NCI-H2196 (cell line): Measurements from ENCODE around the gene FLRT2.

Source experiments
- DNase-seq: peaks from one replicate; lab custom pipeline; 2025; ENCODE audit not compliant: unreplicated experiment; lab: John Stamatoyannopoulos, UW

Gene FLRT2

DNA sequence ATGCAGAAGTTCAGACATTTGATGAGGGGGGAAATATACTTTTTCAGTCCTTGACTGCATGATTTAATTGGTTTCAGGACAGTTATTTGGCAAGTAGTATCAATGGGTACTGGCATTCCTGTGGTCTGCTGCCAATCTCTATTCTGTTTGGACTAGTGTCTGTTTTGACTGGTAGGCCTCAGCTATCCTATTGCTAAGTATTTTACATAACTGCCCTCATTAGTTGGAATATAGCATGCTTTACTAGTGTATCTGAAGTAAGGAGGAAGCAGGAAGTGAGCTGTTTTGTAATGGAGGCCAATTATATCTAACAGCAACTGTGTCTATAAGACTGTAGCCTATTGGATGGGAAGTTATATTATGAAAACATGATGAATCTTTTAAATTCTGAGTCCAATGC, 104.3 kb downstream of the FLRT2 start:
- no peak for DNase-seq

DNA sequence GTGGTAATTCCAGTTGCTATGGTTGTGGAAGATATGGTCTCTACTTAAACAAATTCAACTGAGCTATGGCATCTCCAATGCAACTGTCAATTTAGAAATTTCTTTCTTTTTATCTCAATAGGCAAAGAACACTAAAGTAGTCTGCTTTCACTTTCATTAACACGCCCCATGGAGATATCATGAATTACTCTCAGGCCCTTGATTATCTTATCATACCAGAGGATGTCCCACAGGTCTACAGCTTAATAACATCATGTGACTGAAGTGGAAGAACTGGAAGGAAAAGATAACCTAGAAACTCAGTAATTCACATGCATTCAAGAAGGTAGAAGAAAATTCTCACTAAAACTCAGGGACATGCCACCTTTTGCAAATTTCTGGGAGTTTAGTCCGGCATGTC, 114.3 kb downstream of the FLRT2 start:
- no peak for DNase-seq

DNA sequence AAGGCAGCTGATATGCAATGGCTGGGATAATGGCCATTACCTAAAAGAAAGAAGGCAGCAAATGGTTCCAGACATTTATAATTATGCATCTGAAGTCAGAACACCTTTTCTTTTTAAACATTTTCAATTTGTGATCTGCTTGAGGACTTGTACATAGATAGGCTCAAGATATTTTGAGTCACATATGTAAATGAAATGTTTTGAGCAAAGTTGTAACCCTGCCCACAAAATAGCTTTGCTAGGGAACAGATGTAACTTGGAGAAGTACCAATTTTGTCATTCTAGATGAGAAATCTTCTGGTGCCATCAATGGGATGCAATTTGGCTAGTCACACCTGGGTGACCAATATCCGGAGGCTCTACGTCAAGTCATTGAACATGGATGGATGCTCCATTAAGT, 123.1 kb downstream of the FLRT2 start:
- no peak for DNase-seq

DNA sequence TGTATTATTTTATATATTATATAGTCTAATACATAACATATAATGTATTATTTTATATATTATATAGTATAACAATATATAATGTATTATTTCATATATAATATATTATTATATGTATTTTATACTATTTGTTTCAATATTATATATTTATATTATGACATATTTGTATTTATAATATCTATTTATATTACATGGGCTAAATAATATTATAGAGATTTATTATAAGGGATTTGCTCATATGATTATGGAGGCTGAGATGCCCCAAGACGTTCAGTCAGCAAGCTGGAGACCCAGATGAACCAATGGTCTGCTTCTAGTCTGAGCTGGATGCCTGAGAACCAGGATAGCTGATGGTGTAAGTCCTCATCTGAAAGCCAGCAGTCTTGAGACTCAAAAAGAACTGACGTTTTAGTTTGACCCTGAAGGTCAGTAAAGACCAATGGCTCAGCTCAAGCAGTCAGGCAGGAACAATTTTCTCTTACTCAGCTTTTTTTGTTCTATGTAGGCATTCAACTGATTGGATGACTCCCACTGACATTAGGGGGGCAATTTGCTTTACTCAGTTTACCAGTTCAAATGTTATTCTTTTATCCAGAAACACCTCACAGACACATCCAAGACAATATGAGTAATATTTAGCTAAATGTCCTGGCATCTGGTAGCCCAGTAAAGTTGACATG, 130.4 kb downstream of the FLRT2 start:
- no peak for DNase-seq

DNA sequence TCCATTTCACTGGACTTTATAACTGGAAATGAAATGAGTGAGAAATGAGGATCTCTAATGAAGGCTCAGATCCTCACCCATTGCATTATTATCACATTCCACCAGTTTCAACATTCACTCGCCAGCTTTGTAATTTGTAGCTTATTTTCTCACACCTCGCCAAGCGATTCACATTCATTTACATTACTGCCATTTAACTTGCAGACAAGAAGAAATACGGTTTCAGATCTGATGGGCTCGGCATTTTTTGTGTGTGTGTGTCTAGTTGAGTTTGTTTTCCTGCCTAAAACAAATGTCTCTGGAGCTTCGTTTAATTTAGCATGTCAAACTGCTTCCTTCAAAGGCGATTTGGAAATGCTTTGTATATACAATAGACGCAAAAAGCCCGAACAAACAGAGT, 132.2 kb downstream of the FLRT2 start:
- no peak for DNase-seq

DNA sequence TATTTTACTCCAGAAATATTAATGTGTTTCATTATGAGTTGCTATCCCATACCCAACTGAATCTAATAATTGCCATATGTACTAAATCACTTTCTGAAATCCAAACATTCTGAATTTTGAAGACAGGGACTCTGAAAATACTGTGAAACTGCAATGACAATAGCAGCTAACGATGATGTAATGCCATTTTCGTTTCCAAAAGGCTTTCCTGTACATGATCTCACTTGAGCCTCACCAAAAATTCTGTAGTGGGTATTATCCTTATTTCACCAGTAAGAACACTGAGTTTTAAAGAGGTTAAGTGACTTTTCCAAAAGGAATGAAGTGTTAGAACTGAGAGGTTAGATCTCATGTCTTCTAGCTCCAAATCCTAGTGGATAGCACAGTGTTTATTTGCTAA, 133.3 kb downstream of the FLRT2 start:
- DNase-seq: no peak

DNA sequence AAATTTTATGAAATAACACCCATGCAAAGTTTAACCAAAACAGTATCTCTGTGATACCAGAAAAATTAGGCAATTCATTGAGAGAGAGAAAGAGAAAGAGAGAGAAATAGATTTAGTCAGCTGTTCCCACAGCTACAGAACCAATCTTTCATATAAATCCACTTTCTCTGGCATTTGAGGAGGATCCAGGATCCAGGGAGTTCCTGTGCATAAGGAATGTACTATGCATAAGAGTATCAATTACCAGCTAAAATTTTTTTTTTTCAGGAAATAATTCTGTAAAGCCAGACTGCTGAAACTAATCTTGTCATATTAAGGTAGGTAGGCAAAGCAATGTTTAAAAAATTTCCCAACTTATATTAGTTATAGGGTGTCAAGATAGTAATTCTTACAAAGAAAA, 133.7 kb downstream of the FLRT2 start:
- DNase-seq: no peak

DNA sequence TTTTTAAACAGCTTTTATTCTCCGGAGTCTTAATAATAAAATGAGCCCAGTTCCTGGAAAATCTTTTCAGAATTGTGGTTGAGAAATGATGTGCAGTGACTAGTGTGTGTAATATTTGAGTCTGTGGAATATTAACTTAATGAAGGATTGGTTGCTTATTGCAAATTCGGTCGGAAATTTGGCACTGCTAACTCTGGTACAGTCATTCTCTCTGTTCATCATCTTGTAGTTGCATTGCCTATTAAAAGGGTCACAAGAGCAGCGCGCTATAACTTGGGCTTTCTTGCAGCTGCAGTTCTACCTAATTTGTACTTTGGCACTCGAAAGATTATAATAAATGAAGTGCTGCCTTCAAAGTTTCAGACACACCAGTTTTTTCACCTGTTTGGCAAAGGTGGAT, 146.0 kb downstream of the FLRT2 start:
- no peak for DNase-seq

DNA sequence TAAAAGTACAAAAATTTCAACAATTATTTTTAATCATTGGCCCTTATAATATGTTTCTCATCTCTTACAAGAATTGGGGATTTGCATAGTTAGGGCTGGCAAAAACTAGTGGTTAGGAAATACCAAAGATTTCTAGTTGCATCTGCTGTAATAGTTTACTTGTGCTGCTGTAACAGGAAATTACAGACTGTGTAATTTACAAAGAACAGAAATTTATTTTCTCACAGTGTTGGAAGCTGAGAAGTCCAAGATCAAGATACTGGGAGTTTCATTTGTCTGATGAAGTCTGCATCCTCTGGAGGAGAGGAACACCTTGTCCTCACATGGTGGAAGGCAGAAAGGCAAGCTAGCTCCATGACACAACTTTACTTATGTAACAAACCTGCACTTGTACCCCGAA, 157.0 kb downstream of the FLRT2 start:
- DNase-seq: no peak

DNA sequence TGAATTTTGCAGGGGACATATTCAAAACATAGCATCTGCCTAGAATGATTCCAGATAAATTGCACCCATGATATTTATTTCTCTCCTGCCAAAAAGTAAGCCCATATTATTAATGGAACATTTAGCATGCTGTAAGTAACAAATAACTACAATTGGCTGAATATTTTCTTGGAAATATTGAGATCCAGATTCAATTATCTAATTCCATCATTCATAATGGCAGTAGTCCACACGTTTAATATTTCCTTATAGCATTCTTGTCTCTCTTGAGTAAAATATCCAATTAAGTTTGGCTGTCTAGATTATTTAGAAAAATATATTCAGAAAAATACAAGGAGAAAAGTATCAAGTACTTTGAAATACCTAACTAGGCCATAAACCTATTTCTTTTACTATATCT, 157.5 kb downstream of the FLRT2 start:
- DNase-seq: no peak

DNA sequence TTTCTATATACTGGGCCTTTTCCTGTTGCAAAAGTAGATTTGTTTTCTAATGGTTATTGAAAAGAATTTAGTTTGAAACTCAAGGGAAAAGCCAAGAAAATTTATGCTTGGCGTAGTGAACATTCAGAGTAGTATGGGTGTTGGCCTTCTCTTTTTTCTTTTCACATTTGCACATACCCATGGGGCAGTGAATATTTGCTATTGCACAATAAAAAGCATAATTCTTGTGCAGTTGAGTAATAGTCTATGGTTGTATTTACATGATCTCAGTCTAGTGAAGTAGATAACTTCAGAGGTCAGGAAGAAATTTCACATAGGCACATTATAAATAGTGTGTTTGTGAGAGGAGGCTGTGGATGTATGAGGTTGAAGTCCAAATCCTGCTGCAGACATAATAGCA, 158.1 kb downstream of the FLRT2 start:
- no peak for DNase-seq

DNA sequence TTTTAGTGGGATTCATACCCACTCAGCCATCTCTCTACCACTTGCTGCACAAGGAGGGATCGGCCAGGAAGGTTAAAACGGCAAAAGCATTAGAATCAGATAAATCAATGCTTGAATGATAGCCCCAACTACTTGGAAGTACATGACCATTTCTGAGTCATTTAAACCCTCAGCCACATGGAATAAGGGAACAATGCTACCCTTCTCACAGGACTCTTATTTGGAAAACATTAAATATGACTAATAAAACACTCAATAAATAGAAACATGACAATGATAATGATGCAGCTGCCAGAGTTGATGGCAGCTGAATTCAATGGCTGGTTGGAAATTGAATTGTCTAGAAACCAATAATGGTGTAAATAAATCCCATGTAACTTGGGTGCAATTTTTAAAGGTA, 165.4 kb downstream of the FLRT2 start:
- DNase-seq: no peak

DNA sequence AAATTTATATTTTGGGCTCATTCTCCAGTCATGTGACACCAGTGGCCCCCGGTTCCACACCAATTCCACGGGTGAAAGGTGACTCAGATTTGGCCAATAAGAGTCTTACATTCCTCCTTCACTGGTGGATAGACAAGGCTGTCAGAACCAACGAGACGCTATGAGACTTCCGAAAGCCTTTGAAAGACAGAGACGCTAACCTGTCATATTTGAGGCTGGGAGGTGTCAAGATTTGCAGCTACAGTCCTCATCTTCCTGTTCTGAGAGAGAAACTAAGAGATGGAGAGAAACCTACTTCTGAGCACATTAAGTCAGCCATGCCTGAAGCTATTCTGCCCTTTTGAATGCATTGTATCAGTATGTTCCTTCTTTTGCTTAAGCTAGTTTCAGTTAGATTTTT, 171.2 kb downstream of the FLRT2 start:
- DNase-seq: no peak

DNA sequence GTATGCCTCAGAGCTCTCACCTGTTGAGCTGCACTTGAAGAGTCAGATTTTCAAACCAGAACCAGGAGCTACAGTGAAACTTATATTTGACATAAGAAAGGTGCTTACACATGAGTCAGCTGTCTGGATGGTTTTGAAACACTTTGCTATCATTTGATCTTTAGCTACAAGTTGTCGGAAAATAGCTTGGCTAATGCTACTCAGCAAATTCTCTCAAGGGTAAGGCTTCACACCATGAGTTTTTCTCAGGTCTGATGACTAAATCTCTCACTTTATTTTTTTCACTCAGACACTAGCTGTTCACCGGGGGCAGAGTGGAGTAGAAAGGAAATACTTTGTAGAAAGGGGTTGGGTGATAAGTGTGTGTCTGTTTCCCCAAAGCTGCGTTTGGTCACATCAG, 171.8 kb downstream of the FLRT2 start:
- no peak for DNase-seq

DNA sequence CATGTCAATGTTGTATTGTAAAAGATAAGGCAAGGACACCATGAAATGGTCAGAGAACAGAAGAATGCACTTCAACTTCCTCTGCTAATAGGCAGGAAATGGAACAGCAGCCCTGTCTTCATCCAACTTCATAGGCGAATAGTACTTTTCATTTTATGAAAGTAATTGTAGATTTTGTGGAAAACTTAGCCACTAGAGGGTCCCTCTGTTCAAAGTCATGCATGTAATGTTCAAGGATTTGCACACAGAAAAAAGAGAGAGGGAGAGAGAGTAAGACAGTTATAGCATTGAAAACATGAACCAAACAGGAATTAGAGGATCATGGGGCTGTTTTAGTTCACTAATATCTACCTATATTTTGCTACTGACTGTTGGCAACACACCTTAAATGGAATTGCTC, 172.2 kb downstream of the FLRT2 start:
- DNase-seq: no peak

DNA sequence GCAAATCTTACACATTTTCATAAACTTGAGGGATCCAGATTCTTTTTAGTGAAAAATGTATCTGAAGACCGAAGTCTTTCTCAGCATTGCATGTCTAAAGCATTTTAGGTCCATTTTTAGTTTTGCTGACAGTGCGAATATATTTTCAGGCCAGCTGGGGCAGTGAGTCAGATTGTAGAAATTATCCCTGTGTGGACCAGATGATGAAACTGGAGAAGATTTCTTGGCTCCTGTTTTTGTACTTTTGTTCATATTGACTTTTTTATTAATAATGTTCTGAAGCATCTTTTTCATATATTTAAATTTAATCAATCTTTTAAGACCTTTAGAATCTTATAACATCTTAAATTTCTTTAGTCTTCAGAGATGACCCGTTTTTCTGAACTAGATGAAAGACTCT, 173.1 kb downstream of the FLRT2 start:
- DNase-seq: no peak
